Liver (tissue), 9 donors: Measurements from ENCODE around the gene ELOVL2. TPM values are rescaled to one million over a fixed set of nuclear protein-coding genes. Genes with fewer than 3 reads are reported as not detected.

Experiments used
- DNase-seq: peaks from one replicate; pipeline ENCODE4 v3.0.0-alpha.2; 2017; ENCODE audit warnings: low spot score
- H3K27ac ChIP-seq, 2 donors: one replicate each; pipeline ENCODE4 v1.7.0; 2013; ENCODE audit warnings: inconsistent platforms in 2 of 2, low read length in 2 of 2, control low read depth in 1 of 2, low read depth in 1 of 2, mild to moderate bottlenecking in 1 of 2
- H3K27me3 ChIP-seq, 4 donors: one replicate each; pipeline versions ENCODE4 v1.6.1 to v1.7.0; 2013; ENCODE audit warnings: low read length in 3 of 4, inconsistent platforms in 1 of 4, mild to moderate bottlenecking in 1 of 4, moderate library complexity in 1 of 4; ENCODE audit not compliant: control insufficient read depth in 4 of 4, insufficient read depth in 4 of 4
- H3K36me3 ChIP-seq, 4 donors: one replicate each; pipeline versions ENCODE4 v1.6.1 to v1.7.0; 2013; ENCODE audit warnings: low read length in 3 of 4, mild to moderate bottlenecking in 3 of 4, low read depth in 1 of 4, moderate library complexity in 1 of 4; ENCODE audit not compliant: control insufficient read depth in 4 of 4, insufficient read depth in 3 of 4
- H3K4me1 ChIP-seq, 4 donors: one replicate each; pipeline versions ENCODE4 v1.6.1 to v1.7.0; 2013; ENCODE audit warnings: low read length in 3 of 4, mild to moderate bottlenecking in 3 of 4, moderate library complexity in 1 of 4; ENCODE audit not compliant: control insufficient read depth in 4 of 4, insufficient read depth in 4 of 4
- H3K4me3 ChIP-seq, 3 donors: one replicate each; pipeline versions ENCODE4 v1.6.1 to v1.7.0; 2013; ENCODE audit warnings: low read length in 3 of 3, control low read depth in 1 of 3, low read depth in 1 of 3, mild to moderate bottlenecking in 1 of 3
- H3K9ac ChIP-seq, 2 donors: one replicate each; pipeline ENCODE4 v1.7.0; 2013; ENCODE audit warnings: low read length in 2 of 2, mild to moderate bottlenecking in 2 of 2, moderate library complexity in 2 of 2, control low read depth in 1 of 2, low read depth in 1 of 2
- H3K9me3 ChIP-seq, 4 donors: one replicate each; pipeline versions ENCODE4 v1.6.1 to v1.7.0; 2013; ENCODE audit warnings: low read length in 3 of 4; ENCODE audit not compliant: control insufficient read depth in 4 of 4
- EGR1 ChIP-seq, 2 donors: IDR thresholded peaks; 2 replicates each; pipeline ENCODE4 v1.6.1; 2016 to 2018; ENCODE audit warnings: antibody characterized with exemption in 2 of 2, low read depth in 2 of 2
- FOXA1 ChIP-seq: IDR thresholded peaks from 2 replicates; pipeline ENCODE4 v1.6.1; 2016; ENCODE audit warnings: antibody characterized with exemption
- FOXA2 ChIP-seq: IDR thresholded peaks from 2 replicates; pipeline ENCODE4 v1.6.1; 2016; ENCODE audit warnings: antibody characterized with exemption
- GABPA ChIP-seq, 2 donors: IDR thresholded peaks in 1 of 2; conservative IDR thresholded peaks in 1 of 2; 2 replicates each; pipeline ENCODE4 v1.6.1; 2016; ENCODE audit warnings: antibody characterized with exemption in 2 of 2, mild to moderate bottlenecking in 1 of 2, moderate library complexity in 1 of 2
- HNF4G ChIP-seq: IDR thresholded peaks from 2 replicates; pipeline ENCODE4 v1.6.1; 2016; ENCODE audit warnings: antibody characterized with exemption
- JUND ChIP-seq, 2 donors: IDR thresholded peaks; 2 replicates each; pipeline ENCODE4 v1.6.1; 2016; ENCODE audit warnings: antibody characterized with exemption in 2 of 2
- NR2F2 ChIP-seq: IDR thresholded peaks from 2 replicates; pipeline ENCODE4 v1.6.1; 2016; ENCODE audit warnings: antibody characterized with exemption
- RAD21 ChIP-seq, 2 donors: IDR thresholded peaks; 2 replicates each; pipeline ENCODE4 v1.6.1; 2016; ENCODE audit warnings: antibody characterized with exemption in 2 of 2, mild to moderate bottlenecking in 2 of 2
- RXRA ChIP-seq, 2 donors: IDR thresholded peaks; 2 replicates each; pipeline ENCODE4 v1.6.1; 2017 to 2018; ENCODE audit warnings: antibody characterized with exemption in 2 of 2, mild to moderate bottlenecking in 1 of 2
- SP1 ChIP-seq: IDR thresholded peaks from 2 replicates; pipeline ENCODE4 v1.6.1; 2018; ENCODE audit warnings: antibody characterized with exemption, mild to moderate bottlenecking
- TAF1 ChIP-seq: conservative IDR thresholded peaks from 2 replicates; pipeline ENCODE4 v1.6.1; 2016; ENCODE audit warnings: antibody characterized with exemption, mild to moderate bottlenecking
- YY1 ChIP-seq: IDR thresholded peaks from 2 replicates; pipeline ENCODE4 v1.6.1; 2016; ENCODE audit warnings: antibody characterized with exemption, mild to moderate bottlenecking
- WGBS: extraction: QIAGEN DNeasy Blood & Tissue Kit; methylation state at CpG from one replicate; pipeline ENCODE4 v1.1.7; 2013; 5-methylcytosine and 5-hydroxymethylcytosine counted together
- polyA plus RNA-seq, 2 donors: library from polyadenylated mRNA; stranded (reverse) in 1 of 2; unstranded in 1 of 2; fragments of 200-250 nt in 1 of 2; fragments of >200 nt in 1 of 2; fragmentation: Nextera tagmentation in 1 of 2; extraction: Ambion mirVana in 1 of 2; gene quantifications; one replicate each; pipeline versions ENCODE4 v1.2.1 to v1.2.3, GENCODE V29; 2013 to 2015
- total RNA-seq, 2 donors: library from RNA; depleted of rRNA; stranded (reverse); fragments of >200 nt; gene quantifications; one replicate each; pipeline ENCODE4 v1.2.3, GENCODE V29; 2014
- TF ChIP-seq, protein P1 (sequence below): fragments of 150-350 bp; IDR thresholded peaks from 2 replicates; pipeline ENCODE4 v1.5.1; 2017; ENCODE audit warnings: improper control_type of control experiment, low read depth, low read length; ENCODE audit not compliant: missing input control
- TF ChIP-seq, protein P2 (sequence below): IDR thresholded peaks from 2 replicates; pipeline ENCODE4 v1.6.1; 2016; ENCODE audit warnings: antibody characterized with exemption
- TF ChIP-seq, protein P3 (sequence below): IDR thresholded peaks from 2 replicates; pipeline ENCODE4 v1.6.1; 2016; ENCODE audit warnings: antibody characterized with exemption, mild to moderate bottlenecking
- TF ChIP-seq, protein P4 (sequence below): IDR thresholded peaks from 2 replicates; pipeline ENCODE4 v1.6.1; 2016; ENCODE audit warnings: antibody characterized with exemption
- TF ChIP-seq, protein P5 (sequence below): IDR thresholded peaks from 2 replicates; pipeline ENCODE4 v1.6.1; 2016; ENCODE audit warnings: antibody characterized with exemption
- donor health status: healthy.
- donor health status: healthy.
- donor health status: healthy.
- donor health status: healthy.
- donor health status: healthy.

Gene ELOVL2
- total and polyA plus RNA-seq, 4 donors = 7.1 to 28.5 (median 22.1) TPM

DNA sequence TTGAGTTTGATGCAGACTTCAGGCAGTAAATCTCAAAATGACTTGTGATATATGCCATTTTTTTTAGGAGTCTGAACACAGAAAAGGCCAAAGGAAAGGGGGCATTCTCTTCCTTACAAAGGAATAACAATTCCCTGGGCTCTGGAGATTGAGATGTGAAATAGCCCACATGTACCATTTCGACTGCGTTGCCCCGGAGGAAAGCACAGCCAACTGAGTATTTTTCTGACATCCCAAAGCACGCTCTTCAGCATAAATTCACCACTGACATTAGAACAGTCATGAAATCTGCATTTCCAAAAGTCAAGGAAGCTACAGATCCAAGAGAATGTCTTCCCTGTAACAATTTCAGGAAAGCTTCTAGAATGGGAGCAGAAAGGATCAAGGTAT lies 7.8 kb downstream of the ELOVL2 start:
- Histone ChIP-seq H3K4me1 (peaks cover 5 to 32% (median 20%) of the 10 kb centered on the region in 4 donors), H3K27ac (no peak overlapping the region), H3K36me3 (no peaks in the 10 kb centered on the region), H3K27me3 (no peaks in the 10 kb centered on the region), H3K4me3 (no peak overlapping the region), H3K9ac (no peak overlapping the region), H3K9me3 (no peaks in the 10 kb centered on the region)
- WGBS = 84% methylated on average over 4 of the region's 4 CpGs
- no peak for DNase-seq
- TF ChIP-seq, protein P1, sequence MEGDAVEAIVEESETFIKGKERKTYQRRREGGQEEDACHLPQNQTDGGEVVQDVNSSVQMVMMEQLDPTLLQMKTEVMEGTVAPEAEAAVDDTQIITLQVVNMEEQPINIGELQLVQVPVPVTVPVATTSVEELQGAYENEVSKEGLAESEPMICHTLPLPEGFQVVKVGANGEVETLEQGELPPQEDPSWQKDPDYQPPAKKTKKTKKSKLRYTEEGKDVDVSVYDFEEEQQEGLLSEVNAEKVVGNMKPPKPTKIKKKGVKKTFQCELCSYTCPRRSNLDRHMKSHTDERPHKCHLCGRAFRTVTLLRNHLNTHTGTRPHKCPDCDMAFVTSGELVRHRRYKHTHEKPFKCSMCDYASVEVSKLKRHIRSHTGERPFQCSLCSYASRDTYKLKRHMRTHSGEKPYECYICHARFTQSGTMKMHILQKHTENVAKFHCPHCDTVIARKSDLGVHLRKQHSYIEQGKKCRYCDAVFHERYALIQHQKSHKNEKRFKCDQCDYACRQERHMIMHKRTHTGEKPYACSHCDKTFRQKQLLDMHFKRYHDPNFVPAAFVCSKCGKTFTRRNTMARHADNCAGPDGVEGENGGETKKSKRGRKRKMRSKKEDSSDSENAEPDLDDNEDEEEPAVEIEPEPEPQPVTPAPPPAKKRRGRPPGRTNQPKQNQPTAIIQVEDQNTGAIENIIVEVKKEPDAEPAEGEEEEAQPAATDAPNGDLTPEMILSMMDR = no peak
- no peak for TF ChIP-seq GABPA (IDR thresholded peaks at IDR 0.05 in 1 of 2, conservative IDR thresholded peaks at IDR 0.05 in 1 of 2)
- TF ChIP-seq, protein P2, sequence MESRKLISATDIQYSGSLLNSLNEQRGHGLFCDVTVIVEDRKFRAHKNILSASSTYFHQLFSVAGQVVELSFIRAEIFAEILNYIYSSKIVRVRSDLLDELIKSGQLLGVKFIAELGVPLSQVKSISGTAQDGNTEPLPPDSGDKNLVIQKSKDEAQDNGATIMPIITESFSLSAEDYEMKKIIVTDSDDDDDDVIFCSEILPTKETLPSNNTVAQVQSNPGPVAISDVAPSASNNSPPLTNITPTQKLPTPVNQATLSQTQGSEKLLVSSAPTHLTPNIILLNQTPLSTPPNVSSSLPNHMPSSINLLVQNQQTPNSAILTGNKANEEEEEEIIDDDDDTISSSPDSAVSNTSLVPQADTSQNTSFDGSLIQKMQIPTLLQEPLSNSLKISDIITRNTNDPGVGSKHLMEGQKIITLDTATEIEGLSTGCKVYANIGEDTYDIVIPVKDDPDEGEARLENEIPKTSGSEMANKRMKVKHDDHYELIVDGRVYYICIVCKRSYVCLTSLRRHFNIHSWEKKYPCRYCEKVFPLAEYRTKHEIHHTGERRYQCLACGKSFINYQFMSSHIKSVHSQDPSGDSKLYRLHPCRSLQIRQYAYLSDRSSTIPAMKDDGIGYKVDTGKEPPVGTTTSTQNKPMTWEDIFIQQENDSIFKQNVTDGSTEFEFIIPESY = no peak
- no peak for TF ChIP-seq RXRA (IDR thresholded peaks at IDR 0.05)
- TF ChIP-seq TAF1 = no peak
- no peak for TF ChIP-seq SP1
- TF ChIP-seq, protein P3, sequence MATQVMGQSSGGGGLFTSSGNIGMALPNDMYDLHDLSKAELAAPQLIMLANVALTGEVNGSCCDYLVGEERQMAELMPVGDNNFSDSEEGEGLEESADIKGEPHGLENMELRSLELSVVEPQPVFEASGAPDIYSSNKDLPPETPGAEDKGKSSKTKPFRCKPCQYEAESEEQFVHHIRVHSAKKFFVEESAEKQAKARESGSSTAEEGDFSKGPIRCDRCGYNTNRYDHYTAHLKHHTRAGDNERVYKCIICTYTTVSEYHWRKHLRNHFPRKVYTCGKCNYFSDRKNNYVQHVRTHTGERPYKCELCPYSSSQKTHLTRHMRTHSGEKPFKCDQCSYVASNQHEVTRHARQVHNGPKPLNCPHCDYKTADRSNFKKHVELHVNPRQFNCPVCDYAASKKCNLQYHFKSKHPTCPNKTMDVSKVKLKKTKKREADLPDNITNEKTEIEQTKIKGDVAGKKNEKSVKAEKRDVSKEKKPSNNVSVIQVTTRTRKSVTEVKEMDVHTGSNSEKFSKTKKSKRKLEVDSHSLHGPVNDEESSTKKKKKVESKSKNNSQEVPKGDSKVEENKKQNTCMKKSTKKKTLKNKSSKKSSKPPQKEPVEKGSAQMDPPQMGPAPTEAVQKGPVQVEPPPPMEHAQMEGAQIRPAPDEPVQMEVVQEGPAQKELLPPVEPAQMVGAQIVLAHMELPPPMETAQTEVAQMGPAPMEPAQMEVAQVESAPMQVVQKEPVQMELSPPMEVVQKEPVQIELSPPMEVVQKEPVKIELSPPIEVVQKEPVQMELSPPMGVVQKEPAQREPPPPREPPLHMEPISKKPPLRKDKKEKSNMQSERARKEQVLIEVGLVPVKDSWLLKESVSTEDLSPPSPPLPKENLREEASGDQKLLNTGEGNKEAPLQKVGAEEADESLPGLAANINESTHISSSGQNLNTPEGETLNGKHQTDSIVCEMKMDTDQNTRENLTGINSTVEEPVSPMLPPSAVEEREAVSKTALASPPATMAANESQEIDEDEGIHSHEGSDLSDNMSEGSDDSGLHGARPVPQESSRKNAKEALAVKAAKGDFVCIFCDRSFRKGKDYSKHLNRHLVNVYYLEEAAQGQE = no peak
- TF ChIP-seq HNF4G = no peak
- no peak for TF ChIP-seq EGR1 (IDR thresholded peaks at IDR 0.05; ENCODE audit: low read depth in 2 of 2)
- no peak for TF ChIP-seq FOXA1
- no peak for TF ChIP-seq NR2F2
- no peak for TF ChIP-seq FOXA2
- TF ChIP-seq YY1 = no peak
- TF ChIP-seq JUND (IDR thresholded peaks at IDR 0.05) = no peak
- TF ChIP-seq RAD21 (IDR thresholded peaks at IDR 0.05) = no peak
- TF ChIP-seq, protein P4, sequence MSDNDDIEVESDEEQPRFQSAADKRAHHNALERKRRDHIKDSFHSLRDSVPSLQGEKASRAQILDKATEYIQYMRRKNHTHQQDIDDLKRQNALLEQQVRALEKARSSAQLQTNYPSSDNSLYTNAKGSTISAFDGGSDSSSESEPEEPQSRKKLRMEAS = no peak
- TF ChIP-seq, protein P5, sequence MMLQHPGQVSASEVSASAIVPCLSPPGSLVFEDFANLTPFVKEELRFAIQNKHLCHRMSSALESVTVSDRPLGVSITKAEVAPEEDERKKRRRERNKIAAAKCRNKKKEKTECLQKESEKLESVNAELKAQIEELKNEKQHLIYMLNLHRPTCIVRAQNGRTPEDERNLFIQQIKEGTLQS = no peak
